ENCODE data around the gene CNP. TPM values are rescaled to one million over a fixed set of nuclear protein-coding genes. Genes with fewer than 3 reads are reported as not detected.
A peak's percentile ranks its signal among the peaks of the same experiment; 100 is the strongest.

CNP gene
- total RNA-seq, 1 experiment from 2014 or later = 37.8 TPM

GRCh38 chr17:41972571-41973407 lies 6.2 kb downstream of the CNP start:
- DNase-seq (ENCODE audit: low read depth) = no peak

GRCh38 chr17:41973408-41973811 lies 6.8 kb downstream of the CNP start:
- DNase-seq (ENCODE audit: low read depth) = no peak

- no peak for DNase-seq (ENCODE audit: low read depth)
Observed at GRCh38 chr17:41974031-41974430, 7.4 kb downstream of the CNP start.

- no peak for DNase-seq (ENCODE audit: low read depth)
Observed at GRCh38 chr17:41974658-41975057, 8.1 kb downstream of the CNP start.

GRCh38 chr17:41975099-41976083 lies 8.8 kb downstream of the CNP start:
- DNase-seq (ENCODE audit: low read depth) = no peak

- no peak for DNase-seq (ENCODE audit: low read depth)
Observed at GRCh38 chr17:41976142-41976768, 9.7 kb downstream of the CNP start.

- DNase-seq (ENCODE audit: low read depth) = no peak
Observed at GRCh38 chr17:41977991-41978390, 11.4 kb downstream of the CNP start.

GRCh38 chr17:41982026-41982760 lies 15.6 kb downstream of the CNP start:
- peak; percentile 24 for DNase-seq (ENCODE audit: low read depth)

- DNase-seq (ENCODE audit: low read depth) = no peak
Observed at GRCh38 chr17:41984454-41984853, 17.9 kb downstream of the CNP start.

- DNase-seq (ENCODE audit: low read depth) = no peak
Observed at GRCh38 chr17:41985919-41986318, 19.3 kb downstream of the CNP start.

- DNase-seq (ENCODE audit: low read depth) = no peak
Observed at GRCh38 chr17:41986634-41987033, 20.0 kb downstream of the CNP start.

- DNase-seq (ENCODE audit: low read depth) = no peak
Observed at GRCh38 chr17:41987642-41988041, 21.0 kb downstream of the CNP start.

GRCh38 chr17:41988418-41988817 lies 21.8 kb downstream of the CNP start:
- no peak for DNase-seq (ENCODE audit: low read depth)

- no peak for DNase-seq (ENCODE audit: low read depth)
Observed at GRCh38 chr17:41989702-41990419, 23.3 kb downstream of the CNP start.

GRCh38 chr17:41992576-41992975 lies 26.0 kb downstream of the CNP start:
- DNase-seq (ENCODE audit: low read depth) = peak; percentile 26

- DNase-seq (ENCODE audit: low read depth) = no peak
Observed at GRCh38 chr17:41996855-41997164, 30.2 kb downstream of the CNP start.

- DNase-seq (ENCODE audit: low read depth) = no peak
Observed at GRCh38 chr17:41998497-41998896, 31.9 kb downstream of the CNP start.

GRCh38 chr17:42000413-42001133 lies 34.0 kb downstream of the CNP start:
- no peak for DNase-seq (ENCODE audit: low read depth)

GRCh38 chr17:42001729-42002128 lies 35.1 kb downstream of the CNP start:
- DNase-seq (ENCODE audit: low read depth) = no peak

- no peak for DNase-seq (ENCODE audit: low read depth)
Observed at GRCh38 chr17:42002175-42002791, 35.7 kb downstream of the CNP start.
